Left lung (tissue), 10 donors: ENCODE results near the gene PGGT1B. TPM values are rescaled to one million over a fixed set of nuclear protein-coding genes. Genes with fewer than 3 reads are reported as not detected.

Source experiments
- ATAC-seq: fragments of 200-7000 bp; cut with Tn5 transposase; one replicate; pipeline ENCODE4 v1.9.1; 2020; ENCODE audit warnings: moderate library complexity
- DNase-seq, 4 donors: peaks; one replicate each; pipeline ENCODE4 v3.0.0-alpha.2; 2013 to 2020
- H3K27ac ChIP-seq, 2 donors: fragments of 200-600 bp; sonication (generic) in 1 of 2; one replicate each; pipeline versions ENCODE4 v1.5.0 to v1.8.0; 2020 to 2021
- H3K27me3 ChIP-seq, 2 donors: fragments of 200-600 bp; sonication (generic) in 1 of 2; one replicate each; pipeline versions ENCODE4 v1.5.0 to v1.8.0; 2020 to 2021
- H3K36me3 ChIP-seq, 2 donors: fragments of 200-600 bp; sonication (generic) in 1 of 2; one replicate each; pipeline versions ENCODE4 v1.5.0 to v1.8.0; 2020 to 2021
- H3K4me1 ChIP-seq, 2 donors: fragments of 200-600 bp; one replicate each; pipeline ENCODE4 v1.8.0; 2021
- H3K4me3 ChIP-seq, 2 donors: fragments of 200-600 bp; sonication (generic) in 1 of 2; one replicate each; pipeline versions ENCODE4 v1.5.0 to v1.8.0; 2020 to 2021; ENCODE audit warnings: mild to moderate bottlenecking in 1 of 2
- H3K9me3 ChIP-seq, 2 donors: fragments of 200-600 bp; sonication (generic) in 1 of 2; one replicate each; pipeline versions ENCODE4 v1.5.0 to v1.8.0; 2020 to 2021
- intact Hi-C, 2 donors: fragments of 100-400 bp; cut with DNase I; formaldehyde crosslinking; loops; one replicate each; pipeline versions ENCODE4 v1.11.2 to v1.14.2; 2022
- polyA plus RNA-seq, 6 donors: library from polyadenylated mRNA; unstranded; fragments of 120-200 nt; gene quantifications; one replicate each; pipeline ENCODE4 v1.2.1, GENCODE V29; 2013; ENCODE audit not compliant: insufficient read length in 6 of 6
- total RNA-seq, 2 donors: library from RNA; stranded (reverse); fragmentation: NEBNext Ultra II Directional; extraction: Animal tissue kit (Norgen Biotek cat#: 25700); gene quantifications; one replicate each; pipeline ENCODE4 v1.2.1, GENCODE V29; 2021
- TF ChIP-seq, protein P1 (sequence below), 2 donors: fragments of 200-600 bp; sonication (generic) in 1 of 2; IDR thresholded peaks; one replicate each; pipeline versions ENCODE4 v1.5.0 to v1.8.0; 2021; ENCODE audit warnings: antibody characterized with exemption in 2 of 2
- donor health status: DM: no; HTN: yes; CAD: no.
- donor health status: DM: no; HTN: no; CAD: no.

PGGT1B gene
- total and polyA plus RNA-seq, 8 donors, result 27.7 to 46.5 (median 36.9) TPM

DNA sequence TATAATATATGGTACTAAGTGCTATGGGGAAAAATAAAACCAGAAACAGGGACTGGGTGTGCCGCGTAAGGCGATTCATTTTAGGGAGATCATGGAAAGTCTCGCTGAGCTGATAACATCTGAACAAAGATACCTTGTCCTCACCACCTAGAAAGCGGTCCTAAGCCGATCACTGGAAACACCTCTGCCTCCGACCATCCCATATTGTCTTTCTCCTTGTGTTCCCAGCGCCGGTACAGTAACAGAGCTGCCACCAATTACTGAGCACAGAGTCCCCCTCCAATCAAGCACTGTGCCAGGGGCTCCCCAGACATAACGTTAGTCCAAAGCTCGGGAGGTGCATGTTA, 33.1 kb upstream of the PGGT1B start:
- H3K36me3 ChIP-seq, result no peaks in the 10 kb centered on the region
- no peaks in the 10 kb centered on the region for H3K27me3 ChIP-seq
- ATAC-seq (peak; percentile 33), DNase-seq (peak in 1 of 4 donors; percentile 23)
- peak overlapping the region in 1 of 2 donors; percentile 64 for H3K27ac ChIP-seq
- intact Hi-C loops, result no loop called here
- H3K4me3 ChIP-seq, result peak overlapping the region; percentile 69 to 72
- H3K9me3 ChIP-seq, result no peaks in the 10 kb centered on the region
- peaks cover 0 to 11% of the 10 kb centered on the region in 2 donors for H3K4me1 ChIP-seq
- TF ChIP-seq, protein P1, sequence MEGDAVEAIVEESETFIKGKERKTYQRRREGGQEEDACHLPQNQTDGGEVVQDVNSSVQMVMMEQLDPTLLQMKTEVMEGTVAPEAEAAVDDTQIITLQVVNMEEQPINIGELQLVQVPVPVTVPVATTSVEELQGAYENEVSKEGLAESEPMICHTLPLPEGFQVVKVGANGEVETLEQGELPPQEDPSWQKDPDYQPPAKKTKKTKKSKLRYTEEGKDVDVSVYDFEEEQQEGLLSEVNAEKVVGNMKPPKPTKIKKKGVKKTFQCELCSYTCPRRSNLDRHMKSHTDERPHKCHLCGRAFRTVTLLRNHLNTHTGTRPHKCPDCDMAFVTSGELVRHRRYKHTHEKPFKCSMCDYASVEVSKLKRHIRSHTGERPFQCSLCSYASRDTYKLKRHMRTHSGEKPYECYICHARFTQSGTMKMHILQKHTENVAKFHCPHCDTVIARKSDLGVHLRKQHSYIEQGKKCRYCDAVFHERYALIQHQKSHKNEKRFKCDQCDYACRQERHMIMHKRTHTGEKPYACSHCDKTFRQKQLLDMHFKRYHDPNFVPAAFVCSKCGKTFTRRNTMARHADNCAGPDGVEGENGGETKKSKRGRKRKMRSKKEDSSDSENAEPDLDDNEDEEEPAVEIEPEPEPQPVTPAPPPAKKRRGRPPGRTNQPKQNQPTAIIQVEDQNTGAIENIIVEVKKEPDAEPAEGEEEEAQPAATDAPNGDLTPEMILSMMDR (IDR thresholded peaks at IDR 0.05), result no peak

DNA sequence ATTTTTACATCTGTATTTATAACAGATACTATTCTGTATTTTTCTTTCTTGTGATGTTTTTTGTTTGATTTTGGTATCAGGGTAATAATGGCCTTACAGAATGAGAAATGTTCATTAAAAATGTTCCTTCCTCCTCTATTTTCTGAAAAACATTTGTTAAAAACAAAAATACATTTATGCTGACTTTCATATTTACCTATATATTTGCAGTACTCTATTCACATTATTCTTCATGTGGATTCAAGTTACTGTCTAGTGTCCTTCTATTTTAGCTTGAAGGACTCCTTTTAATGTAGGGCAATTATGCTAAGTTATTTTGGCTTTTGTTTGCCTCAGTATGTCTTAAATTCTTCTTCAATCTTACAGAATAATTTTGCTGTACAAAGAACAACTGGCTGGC, 28.7 kb upstream of the PGGT1B start:
- Histone ChIP-seq H3K27me3 (no peaks in the 10 kb centered on the region), H3K27ac (no peak overlapping the region), H3K9me3 (no peaks in the 10 kb centered on the region), H3K4me3 (no peak overlapping the region), H3K36me3 (no peaks in the 10 kb centered on the region), H3K4me1 (peaks cover 0 to 11% of the 10 kb centered on the region in 2 donors)
- TF ChIP-seq, protein P1 (IDR thresholded peaks at IDR 0.05), result no peak
- ATAC-seq (no peak), DNase-seq (no peak)
- intact Hi-C loops, result no loop called here

DNA sequence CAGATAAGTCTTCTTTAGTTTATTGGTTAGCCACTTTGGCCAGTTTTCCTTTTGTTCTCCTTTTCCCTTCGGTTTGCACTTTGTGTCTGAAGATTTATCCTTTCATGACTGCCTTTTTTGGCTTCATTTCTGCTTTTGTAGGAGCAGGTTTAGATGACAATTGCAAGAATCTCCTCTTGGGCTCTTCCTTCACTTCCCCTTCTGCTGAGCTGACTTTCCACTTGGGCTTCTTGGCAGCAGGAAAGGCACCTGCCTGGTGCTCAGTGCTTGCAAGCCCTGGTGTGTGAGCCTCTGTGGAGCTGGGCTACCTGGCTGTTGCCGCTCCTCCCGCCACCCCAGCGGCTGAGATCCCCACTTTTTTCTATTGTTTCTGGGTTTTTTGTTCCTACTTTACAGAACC, 26.4 kb upstream of the PGGT1B start:
- intact Hi-C loops, result no loop called here
- ATAC-seq, result no peak
- Histone ChIP-seq H3K9me3 (no peaks in the 10 kb centered on the region), H3K27ac (no peak overlapping the region), H3K4me1 (no peaks in the 10 kb centered on the region), H3K27me3 (no peaks in the 10 kb centered on the region), H3K4me3 (no peak overlapping the region), H3K36me3 (no peaks in the 10 kb centered on the region)
- TF ChIP-seq, protein P1 (IDR thresholded peaks at IDR 0.05), result no peak
- no peak for DNase-seq

DNA sequence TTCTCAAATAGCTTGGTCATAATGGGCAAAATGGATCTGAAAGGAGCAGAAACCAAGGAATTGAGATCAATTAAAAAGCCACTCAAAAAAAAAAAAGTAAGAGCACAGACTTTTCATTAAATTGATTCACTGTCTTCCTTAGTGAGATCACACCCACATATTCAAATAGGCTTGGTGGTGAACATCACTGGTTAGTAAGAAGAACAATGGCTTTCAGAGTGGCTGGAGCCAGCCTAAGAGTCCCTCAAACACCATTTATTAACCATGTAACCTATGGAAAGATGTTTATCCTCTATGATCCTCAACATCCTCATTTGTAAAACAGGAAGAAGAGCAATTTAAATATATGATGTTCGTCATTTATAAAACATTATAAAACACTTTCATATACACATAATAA, 21.3 kb upstream of the PGGT1B start:
- H3K27ac ChIP-seq, result no peak overlapping the region
- H3K27me3 ChIP-seq, result no peaks in the 10 kb centered on the region
- H3K9me3 ChIP-seq, result no peaks in the 10 kb centered on the region
- DNase-seq, result no peak
- H3K36me3 ChIP-seq, result no peaks in the 10 kb centered on the region
- ATAC-seq, result no peak
- no peaks in the 10 kb centered on the region for H3K4me1 ChIP-seq
- TF ChIP-seq, protein P1 (IDR thresholded peaks at IDR 0.05), result no peak
- H3K4me3 ChIP-seq, result no peak overlapping the region
- intact Hi-C loops, result no loop called here

DNA sequence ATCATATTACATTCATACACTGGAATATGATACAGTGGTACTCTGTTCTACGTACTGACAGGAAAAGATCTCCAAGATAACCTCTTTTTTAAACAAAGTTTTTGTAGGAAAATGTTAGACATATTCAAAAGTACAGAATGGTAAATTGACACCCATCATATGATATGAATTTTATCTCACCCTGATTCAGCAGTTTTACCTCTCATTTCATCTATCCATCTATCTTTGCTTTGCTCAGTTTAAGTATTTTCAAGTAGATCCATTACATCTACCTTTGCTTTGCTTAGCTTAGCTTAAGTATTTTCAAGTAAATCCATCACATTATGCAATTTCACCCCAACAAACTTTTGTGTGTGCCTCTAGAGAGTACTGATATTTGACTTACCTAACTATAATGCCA, 19.5 kb upstream of the PGGT1B start:
- no peaks in the 10 kb centered on the region for H3K4me1 ChIP-seq
- ATAC-seq (no peak), DNase-seq (no peak)
- no peaks in the 10 kb centered on the region for H3K9me3 ChIP-seq
- H3K36me3 ChIP-seq, result no peaks in the 10 kb centered on the region
- intact Hi-C loops, result no loop called here
- H3K27ac ChIP-seq, result no peak overlapping the region
- no peaks in the 10 kb centered on the region for H3K27me3 ChIP-seq
- TF ChIP-seq, protein P1 (IDR thresholded peaks at IDR 0.05), result no peak
- H3K4me3 ChIP-seq, result no peak overlapping the region
